Effector memory CD4-positive, alpha-beta T cell (primary cell): ENCODE data around the gene ABCA13.

Experiments
- DNase-seq, 3 donors: peaks; one replicate each; pipeline ENCODE4 v3.0.0-alpha.2; 2020
- H3K27ac ChIP-seq: 2 replicates; pipeline ENCODE4 v1.7.0; 2013; ENCODE audit warnings: mild to moderate bottlenecking, low read length, moderate library complexity; ENCODE audit not compliant: insufficient read depth, poor library complexity, severe bottlenecking
- H3K27me3 ChIP-seq: replicated peaks from 2 replicates; pipeline ENCODE4 v1.7.0; 2013; ENCODE audit warnings: mild to moderate bottlenecking, low read length; ENCODE audit not compliant: insufficient read depth, control insufficient read depth, poor library complexity, severe bottlenecking
- H3K36me3 ChIP-seq: 2 replicates; pipeline ENCODE4 v1.7.0; 2013; ENCODE audit warnings: mild to moderate bottlenecking, low read length, moderate library complexity; ENCODE audit not compliant: control insufficient read depth, insufficient read depth
- H3K4me1 ChIP-seq: 2 replicates; pipeline ENCODE4 v1.7.0; 2013; ENCODE audit warnings: low read length, mild to moderate bottlenecking; ENCODE audit not compliant: control insufficient read depth, insufficient read depth, poor library complexity, severe bottlenecking
- H3K4me3 ChIP-seq: 2 replicates; pipeline ENCODE4 v1.7.0; 2013; ENCODE audit warnings: low read length, low read depth, mild to moderate bottlenecking; ENCODE audit not compliant: insufficient read depth, poor library complexity, severe bottlenecking
- H3K9me3 ChIP-seq: 2 replicates; pipeline ENCODE4 v1.7.0; 2013; ENCODE audit warnings: mild to moderate bottlenecking, low read length, moderate library complexity; ENCODE audit not compliant: control insufficient read depth

The ABCA13 gene

GRCh38 chr7:48347230-48347825 is 176.1 kb downstream of the ABCA13 start:
- Histone ChIP-seq H3K4me1 (no peaks in the 10 kb centered on the region), H3K36me3 (no peaks in the 10 kb centered on the region)
- DNase-seq: no peak

GRCh38 chr7:48350515-48350914 is 179.3 kb downstream of the ABCA13 start:
- no peaks in the 10 kb centered on the region for H3K9me3 ChIP-seq
- no peak for DNase-seq
- no peaks in the 10 kb centered on the region for H3K27me3 ChIP-seq
- H3K4me3 ChIP-seq: no peak overlapping the region
- no peak overlapping the region for H3K27ac ChIP-seq
- no peaks in the 10 kb centered on the region for H3K36me3 ChIP-seq
- no peaks in the 10 kb centered on the region for H3K4me1 ChIP-seq

More at GRCh38 chr7:48347230-48347825, 176.1 kb downstream of the ABCA13 start:
- H3K27ac ChIP-seq: no peak overlapping the region
- H3K4me3 ChIP-seq: no peak overlapping the region
- H3K9me3 ChIP-seq: no peaks in the 10 kb centered on the region
- H3K27me3 ChIP-seq: no peaks in the 10 kb centered on the region

GRCh38 chr7:48351900-48352299 is 180.6 kb downstream of the ABCA13 start:
- Histone ChIP-seq H3K27me3 (no peaks in the 10 kb centered on the region), H3K4me1 (no peaks in the 10 kb centered on the region), H3K36me3 (no peaks in the 10 kb centered on the region), H3K4me3 (no peak overlapping the region), H3K9me3 (no peaks in the 10 kb centered on the region), H3K27ac (no peak overlapping the region)
- no peak for DNase-seq

- Histone ChIP-seq H3K4me3 (no peak overlapping the region), H3K27me3 (no peaks in the 10 kb centered on the region), H3K9me3 (no peaks in the 10 kb centered on the region), H3K27ac (no peak overlapping the region), H3K36me3 (no peaks in the 10 kb centered on the region), H3K4me1 (no peaks in the 10 kb centered on the region)
- DNase-seq: no peak
These were observed 184.1 kb downstream of the ABCA13 start for GRCh38 chr7:48355346-48355745.

GRCh38 chr7:48360574-48360973 is 189.3 kb downstream of the ABCA13 start:
- H3K36me3 ChIP-seq: no peaks in the 10 kb centered on the region
- no peaks in the 10 kb centered on the region for H3K27me3 ChIP-seq
- no peak overlapping the region for H3K27ac ChIP-seq
- DNase-seq: no peak
- no peak overlapping the region for H3K4me3 ChIP-seq
- H3K9me3 ChIP-seq: no peaks in the 10 kb centered on the region
- H3K4me1 ChIP-seq: no peaks in the 10 kb centered on the region

GRCh38 chr7:48363174-48363573 is 191.9 kb downstream of the ABCA13 start:
- H3K4me3 ChIP-seq: no peak overlapping the region
- no peaks in the 10 kb centered on the region for H3K36me3 ChIP-seq
- no peaks in the 10 kb centered on the region for H3K9me3 ChIP-seq
- H3K27ac ChIP-seq: no peak overlapping the region
- H3K4me1 ChIP-seq: no peaks in the 10 kb centered on the region
- H3K27me3 ChIP-seq: no peaks in the 10 kb centered on the region
- no peak for DNase-seq

GRCh38 chr7:48365010-48365409 is 193.8 kb downstream of the ABCA13 start:
- H3K9me3 ChIP-seq: no peaks in the 10 kb centered on the region
- H3K4me3 ChIP-seq: no peak overlapping the region
- H3K27me3 ChIP-seq: no peaks in the 10 kb centered on the region
- H3K36me3 ChIP-seq: no peaks in the 10 kb centered on the region
- H3K4me1 ChIP-seq: no peaks in the 10 kb centered on the region
- H3K27ac ChIP-seq: no peak overlapping the region
- no peak for DNase-seq

GRCh38 chr7:48366096-48366495 is 194.8 kb downstream of the ABCA13 start:
- H3K4me1 ChIP-seq: no peaks in the 10 kb centered on the region
- no peaks in the 10 kb centered on the region for H3K27me3 ChIP-seq
- H3K4me3 ChIP-seq: no peak overlapping the region
- H3K27ac ChIP-seq: no peak overlapping the region
- no peaks in the 10 kb centered on the region for H3K36me3 ChIP-seq
- H3K9me3 ChIP-seq: no peaks in the 10 kb centered on the region
- no peak for DNase-seq

GRCh38 chr7:48376263-48376662 is 205.0 kb downstream of the ABCA13 start:
- Histone ChIP-seq H3K36me3 (no peaks in the 10 kb centered on the region), H3K9me3 (no peaks in the 10 kb centered on the region), H3K27ac (no peak overlapping the region), H3K4me3 (no peak overlapping the region), H3K27me3 (no peaks in the 10 kb centered on the region), H3K4me1 (no peaks in the 10 kb centered on the region)
- no peak for DNase-seq

- H3K4me1 ChIP-seq: no peaks in the 10 kb centered on the region
- no peak overlapping the region for H3K4me3 ChIP-seq
- no peaks in the 10 kb centered on the region for H3K36me3 ChIP-seq
- no peak overlapping the region for H3K27ac ChIP-seq
- no peaks in the 10 kb centered on the region for H3K27me3 ChIP-seq
- no peak for DNase-seq
- H3K9me3 ChIP-seq: no peaks in the 10 kb centered on the region
These were observed 209.7 kb downstream of the ABCA13 start for GRCh38 chr7:48380921-48381320.
